CD4-positive, CD25-positive, alpha-beta regulatory T cell (primary cell): ENCODE data around the gene GPR146. TPM values are rescaled to one million over a fixed set of nuclear protein-coding genes. Genes with fewer than 3 reads are reported as not detected.

Source experiments
- ATAC-seq, 2 donors: fragments of 150-1000 bp; cut with Tn5 transposase; one replicate each; pipeline ENCODE4 v1.10.0; 2021; ENCODE audit warnings: low read depth in 2 of 2, moderate number of reproducible peaks in 2 of 2, moderate library complexity in 1 of 2
- DNase-seq, 3 donors: peaks; one replicate each; pipeline versions ENCODE4 v3.0.0 to v3.0.0-alpha.2; 2012 to 2022; ENCODE audit warnings: mixed read lengths in 1 of 3
- H3K27ac ChIP-seq: one replicate; pipeline ENCODE4 v1.7.0; 2013; ENCODE audit warnings: mild to moderate bottlenecking, low read length; ENCODE audit not compliant: insufficient read depth, poor library complexity, severe bottlenecking
- H3K27me3 ChIP-seq: one replicate; pipeline ENCODE4 v1.7.0; 2013; ENCODE audit warnings: low read length; ENCODE audit not compliant: control insufficient read depth, insufficient read depth
- H3K36me3 ChIP-seq: one replicate; pipeline ENCODE4 v1.7.0; 2013; ENCODE audit warnings: mild to moderate bottlenecking, low read length, moderate library complexity; ENCODE audit not compliant: control insufficient read depth, insufficient read depth
- H3K4me1 ChIP-seq: 2 replicates; pipeline ENCODE4 v1.7.0; 2013; ENCODE audit warnings: mild to moderate bottlenecking, low read length; ENCODE audit not compliant: insufficient read depth, control insufficient read depth, poor library complexity, severe bottlenecking
- H3K4me3 ChIP-seq: one replicate; pipeline ENCODE4 v1.7.0; 2013; ENCODE audit warnings: low read depth, mild to moderate bottlenecking, low read length, moderate library complexity
- H3K9me3 ChIP-seq, 2 experiments: 1 replicate in 1 of 2; 2 replicates in 1 of 2; pipeline ENCODE4 v1.7.0; 2013; ENCODE audit warnings: low read length in 2 of 2, mild to moderate bottlenecking in 1 of 2, moderate library complexity in 1 of 2; ENCODE audit not compliant: control insufficient read depth in 2 of 2
- H3K27ac Mint-ChIP-seq, 3 donors: one replicate each; pipeline ENCODE4 v1.8.0; 2020 to 2022; ENCODE audit warnings: mild to moderate bottlenecking in 3 of 3, mixed read lengths in 3 of 3, moderate library complexity in 2 of 3
- H3K27me3 Mint-ChIP-seq: one replicate; pipeline ENCODE4 v1.8.0; 2022; ENCODE audit warnings: mild to moderate bottlenecking, mixed read lengths
- H3K36me3 Mint-ChIP-seq: one replicate; pipeline ENCODE4 v1.8.0; 2020; ENCODE audit warnings: mixed read lengths
- H3K4me1 Mint-ChIP-seq, 4 donors: one replicate each; pipeline ENCODE4 v1.8.0; 2020 to 2022; ENCODE audit warnings: mixed read lengths in 4 of 4, mild to moderate bottlenecking in 1 of 4
- H3K4me3 Mint-ChIP-seq, 4 donors: one replicate each; pipeline ENCODE4 v1.8.0; 2020 to 2022; ENCODE audit warnings: mild to moderate bottlenecking in 4 of 4, mixed read lengths in 4 of 4, moderate library complexity in 3 of 4
- H3K9me3 Mint-ChIP-seq, 7 donors: one replicate each; pipeline ENCODE4 v1.8.0; 2020 to 2022; ENCODE audit warnings: mixed read lengths in 7 of 7, mild to moderate bottlenecking in 3 of 7, moderate library complexity in 2 of 7
- polyA plus RNA-seq, 4 donors: library from polyadenylated mRNA; unstranded; fragments of 300-500 nt; fragmentation: Illumina TruSeq; gene quantifications; one replicate each; pipeline ENCODE4 v1.2.3, GENCODE V29; 2021
- total RNA-seq: library from RNA; stranded (reverse); gene quantifications from one replicate; pipeline ENCODE4 v1.2.3, GENCODE V29; 2022

GPR146 gene
- total and polyA plus RNA-seq, 5 donors from 2014 or later: 14.1 to 26.4 (median 21.3) TPM

- ATAC-seq (no peak), DNase-seq (no peak)
- Histone ChIP-seq H3K9me3 (no peaks in the 10 kb centered on the region), H3K4me3 (peak overlapping the region; percentile 82), H3K27me3 (no peaks in the 10 kb centered on the region), H3K36me3 (no peaks in the 10 kb centered on the region), H3K27ac (no peak overlapping the region), H3K4me1 (peaks cover 66% of the 10 kb centered on the region)
- peak overlapping the region; percentile 92 to 97 (median 94) for H3K4me3 Mint-ChIP-seq
- H3K27me3 Mint-ChIP-seq: no peaks in the 10 kb centered on the region
- peaks cover 0 to 2% (median 0%) of the 10 kb centered on the region in 7 donors for H3K9me3 Mint-ChIP-seq
- H3K4me1 Mint-ChIP-seq: peaks cover 21 to 74% (median 37%) of the 10 kb centered on the region in 4 donors
- H3K27ac Mint-ChIP-seq: peak overlapping the region in 2 of 3 donors; percentile 64 to 82
- no peaks in the 10 kb centered on the region for H3K36me3 Mint-ChIP-seq
Measured at GRCh38 chr7:1045069-1046063, 1.0 kb downstream of the GPR146 start.

GRCh38 chr7:1046722-1047679 is 2.7 kb downstream of the GPR146 start:
- peak overlapping the region; percentile 90 to 94 (median 92) for H3K4me3 Mint-ChIP-seq
- H3K9me3 Mint-ChIP-seq: peaks cover 0 to 2% (median 0%) of the 10 kb centered on the region in 7 donors
- peaks cover 66% of the 10 kb centered on the region for H3K4me1 ChIP-seq
- H3K27ac ChIP-seq: no peak overlapping the region
- H3K36me3 Mint-ChIP-seq: no peaks in the 10 kb centered on the region
- peak in 1 of 2 donors; percentile 19 for ATAC-seq
- peaks cover 21 to 74% (median 40%) of the 10 kb centered on the region in 4 donors for H3K4me1 Mint-ChIP-seq
- H3K4me3 ChIP-seq: peak overlapping the region; percentile 82
- no peaks in the 10 kb centered on the region for H3K27me3 Mint-ChIP-seq
- DNase-seq: peak; percentile 55 to 75 (median 64)
- no peaks in the 10 kb centered on the region for H3K36me3 ChIP-seq
- no peaks in the 10 kb centered on the region for H3K9me3 ChIP-seq
- peak overlapping the region in 1 of 3 donors; percentile 32 for H3K27ac Mint-ChIP-seq
- H3K27me3 ChIP-seq: no peaks in the 10 kb centered on the region

DNA sequence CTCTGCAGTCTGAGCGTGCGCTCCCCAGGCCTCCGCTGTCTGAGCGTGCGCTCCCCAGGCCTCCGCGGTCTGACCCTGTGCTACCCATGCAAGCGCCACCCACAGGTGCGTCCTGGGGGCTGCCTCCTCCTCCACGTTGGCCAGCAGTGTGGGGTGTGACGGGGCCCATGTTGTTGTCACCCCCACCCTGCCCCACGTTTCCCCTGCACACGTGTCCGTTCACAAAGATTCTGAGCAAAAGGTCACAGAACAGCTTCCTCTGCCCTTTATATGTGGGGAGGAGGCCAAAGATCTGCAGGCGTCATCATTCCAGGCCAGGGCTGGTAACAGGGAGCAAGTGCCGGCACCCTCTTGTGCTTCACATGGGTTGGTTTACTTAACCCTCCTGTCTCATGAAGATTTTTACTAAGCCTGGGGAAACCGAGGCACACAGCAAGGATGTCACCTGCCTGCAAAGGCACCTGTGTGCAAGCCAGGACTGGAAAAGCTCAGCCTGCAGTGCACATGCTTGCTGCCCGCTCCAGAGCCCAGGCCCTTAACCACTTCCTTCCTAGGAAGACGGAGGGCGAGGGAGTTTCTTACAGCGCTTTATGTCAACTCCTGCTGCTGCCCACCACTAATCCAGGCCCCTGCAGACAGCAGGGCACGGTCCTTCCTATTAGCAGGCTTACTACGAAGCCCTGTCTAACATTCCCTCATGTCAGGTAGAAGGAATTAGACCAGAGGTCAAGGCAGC is 4.8 kb downstream of the GPR146 start:
- peak overlapping the region in 1 of 3 donors; percentile 81 for H3K27ac Mint-ChIP-seq
- peaks cover 57% of the 10 kb centered on the region for H3K4me1 ChIP-seq
- H3K27me3 ChIP-seq: no peaks in the 10 kb centered on the region
- peaks cover 0 to 2% (median 0%) of the 10 kb centered on the region in 7 donors for H3K9me3 Mint-ChIP-seq
- no peaks in the 10 kb centered on the region for H3K36me3 ChIP-seq
- H3K4me3 Mint-ChIP-seq: peak overlapping the region; percentile 53 to 91 (median 85)
- no peaks in the 10 kb centered on the region for H3K36me3 Mint-ChIP-seq
- DNase-seq (peak in 1 of 3 donors; percentile 51), ATAC-seq (no peak)
- peaks cover 21 to 65% (median 38%) of the 10 kb centered on the region in 4 donors for H3K4me1 Mint-ChIP-seq
- H3K27ac ChIP-seq: no peak overlapping the region
- H3K9me3 ChIP-seq: no peaks in the 10 kb centered on the region
- no peaks in the 10 kb centered on the region for H3K27me3 Mint-ChIP-seq
- peak overlapping the region; percentile 40 for H3K4me3 ChIP-seq

GRCh38 chr7:1049801-1050200 is 5.5 kb downstream of the GPR146 start:
- H3K27ac ChIP-seq: no peak overlapping the region
- no peak for DNase-seq
- no peaks in the 10 kb centered on the region for H3K9me3 ChIP-seq
- H3K4me3 ChIP-seq: no peak overlapping the region
- no peaks in the 10 kb centered on the region for H3K36me3 Mint-ChIP-seq
- H3K36me3 ChIP-seq: no peaks in the 10 kb centered on the region
- no peak for ATAC-seq
- no peaks in the 10 kb centered on the region for H3K27me3 Mint-ChIP-seq
- H3K4me3 Mint-ChIP-seq: peak overlapping the region in 1 of 4 donors; percentile 90
- peaks cover 21 to 70% (median 38%) of the 10 kb centered on the region in 4 donors for H3K4me1 Mint-ChIP-seq
- peak overlapping the region in 2 of 3 donors; percentile 20 to 55 for H3K27ac Mint-ChIP-seq
- H3K27me3 ChIP-seq: no peaks in the 10 kb centered on the region
- peaks cover 0 to 2% (median 0%) of the 10 kb centered on the region in 7 donors for H3K9me3 Mint-ChIP-seq
- H3K4me1 ChIP-seq: peaks cover 61% of the 10 kb centered on the region

GRCh38 chr7:1050254-1050906 is 6.0 kb downstream of the GPR146 start:
- Histone ChIP-seq H3K27ac (no peak overlapping the region), H3K4me3 (no peak overlapping the region), H3K4me1 (peaks cover 61% of the 10 kb centered on the region), H3K27me3 (no peaks in the 10 kb centered on the region), H3K36me3 (no peaks in the 10 kb centered on the region), H3K9me3 (no peaks in the 10 kb centered on the region)
- H3K36me3 Mint-ChIP-seq: no peaks in the 10 kb centered on the region
- H3K27ac Mint-ChIP-seq: peak overlapping the region in 2 of 3 donors; percentile 20 to 55
- H3K4me3 Mint-ChIP-seq: no peak overlapping the region
- no peaks in the 10 kb centered on the region for H3K27me3 Mint-ChIP-seq
- peaks cover 0 to 2% (median 0%) of the 10 kb centered on the region in 7 donors for H3K9me3 Mint-ChIP-seq
- DNase-seq (no peak), ATAC-seq (no peak)
- peaks cover 18 to 70% (median 37%) of the 10 kb centered on the region in 4 donors for H3K4me1 Mint-ChIP-seq

DNA sequence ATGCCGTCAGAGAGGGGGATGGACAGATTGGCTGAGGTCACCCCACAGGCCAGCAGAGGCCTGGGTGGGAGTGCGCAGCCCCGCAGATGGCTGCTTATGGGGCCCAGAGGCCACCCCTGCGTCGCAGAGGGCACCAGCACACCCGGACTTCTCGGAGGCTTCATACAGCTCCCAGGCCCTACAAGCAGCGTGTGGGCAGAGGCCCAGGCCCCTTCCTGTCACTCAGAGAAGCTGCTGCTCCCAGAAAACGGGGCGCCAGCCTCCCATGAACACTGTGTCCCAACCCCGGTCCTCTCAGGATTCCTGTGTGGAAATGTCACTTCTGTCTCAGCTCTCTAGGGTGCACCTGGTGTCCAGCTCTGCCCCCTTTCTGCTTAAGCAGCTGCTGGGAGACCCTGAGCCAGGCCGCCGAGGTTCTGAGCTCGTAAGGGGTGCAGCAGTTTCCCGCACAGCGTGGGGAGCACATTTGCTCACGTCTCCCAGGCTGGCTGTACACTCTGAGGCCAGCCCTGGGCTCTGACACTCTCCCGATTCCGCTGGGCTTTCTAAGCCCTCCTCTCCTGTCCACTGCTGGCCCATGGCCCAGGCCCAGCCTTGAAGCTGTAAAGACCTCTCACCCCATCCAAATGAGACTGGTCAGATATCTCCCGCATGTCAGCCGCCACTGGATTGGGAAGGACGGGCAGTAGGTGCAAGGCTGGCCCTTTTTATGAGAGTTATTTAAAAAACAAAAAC is 6.8 kb downstream of the GPR146 start:
- no peaks in the 10 kb centered on the region for H3K36me3 ChIP-seq
- ATAC-seq (no peak), DNase-seq (no peak)
- H3K4me1 Mint-ChIP-seq: peaks cover 12 to 67% (median 31%) of the 10 kb centered on the region in 4 donors
- no peaks in the 10 kb centered on the region for H3K9me3 Mint-ChIP-seq
- no peak overlapping the region for H3K4me3 ChIP-seq
- H3K4me3 Mint-ChIP-seq: peak overlapping the region in 2 of 4 donors; percentile 27 to 73
- H3K27me3 ChIP-seq: no peaks in the 10 kb centered on the region
- no peaks in the 10 kb centered on the region for H3K36me3 Mint-ChIP-seq
- no peak overlapping the region for H3K27ac ChIP-seq
- H3K9me3 ChIP-seq: no peaks in the 10 kb centered on the region
- H3K27ac Mint-ChIP-seq: no peak overlapping the region
- H3K27me3 Mint-ChIP-seq: no peaks in the 10 kb centered on the region
- peaks cover 59% of the 10 kb centered on the region for H3K4me1 ChIP-seq
